ENCODE measurements around the gene SCMH1.

SCMH1 gene

DNA sequence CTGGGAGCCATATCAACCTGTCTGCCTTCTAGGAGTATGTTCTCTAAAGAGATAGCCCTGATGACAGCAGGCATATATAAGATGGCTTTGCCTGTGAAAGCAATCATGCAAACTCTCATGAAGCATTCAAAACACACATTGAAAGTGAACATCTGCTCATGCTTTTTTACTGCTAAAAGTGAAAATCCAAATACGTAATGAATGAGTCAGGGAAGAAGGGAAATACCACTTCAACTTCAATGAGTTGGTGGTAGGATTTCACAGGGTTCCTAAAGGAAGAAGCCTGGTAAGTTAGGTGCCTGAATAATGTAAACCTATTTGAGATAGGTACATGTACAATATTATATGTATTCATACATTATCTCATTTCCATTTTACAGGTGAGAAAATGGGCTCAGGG lies 170.1 kb downstream of the SCMH1 start:
- DNase-seq (ENCODE audit: low read depth), result no peak
- TF ChIP-seq, protein P1, sequence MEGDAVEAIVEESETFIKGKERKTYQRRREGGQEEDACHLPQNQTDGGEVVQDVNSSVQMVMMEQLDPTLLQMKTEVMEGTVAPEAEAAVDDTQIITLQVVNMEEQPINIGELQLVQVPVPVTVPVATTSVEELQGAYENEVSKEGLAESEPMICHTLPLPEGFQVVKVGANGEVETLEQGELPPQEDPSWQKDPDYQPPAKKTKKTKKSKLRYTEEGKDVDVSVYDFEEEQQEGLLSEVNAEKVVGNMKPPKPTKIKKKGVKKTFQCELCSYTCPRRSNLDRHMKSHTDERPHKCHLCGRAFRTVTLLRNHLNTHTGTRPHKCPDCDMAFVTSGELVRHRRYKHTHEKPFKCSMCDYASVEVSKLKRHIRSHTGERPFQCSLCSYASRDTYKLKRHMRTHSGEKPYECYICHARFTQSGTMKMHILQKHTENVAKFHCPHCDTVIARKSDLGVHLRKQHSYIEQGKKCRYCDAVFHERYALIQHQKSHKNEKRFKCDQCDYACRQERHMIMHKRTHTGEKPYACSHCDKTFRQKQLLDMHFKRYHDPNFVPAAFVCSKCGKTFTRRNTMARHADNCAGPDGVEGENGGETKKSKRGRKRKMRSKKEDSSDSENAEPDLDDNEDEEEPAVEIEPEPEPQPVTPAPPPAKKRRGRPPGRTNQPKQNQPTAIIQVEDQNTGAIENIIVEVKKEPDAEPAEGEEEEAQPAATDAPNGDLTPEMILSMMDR (IDR thresholded peaks at IDR 0.05; ENCODE audit: insufficient read depth, low read depth, low read length, missing control alignments), result no peak
- H3K4me3 ChIP-seq (ENCODE audit: low read depth, low read length), result no peak overlapping the region

DNA sequence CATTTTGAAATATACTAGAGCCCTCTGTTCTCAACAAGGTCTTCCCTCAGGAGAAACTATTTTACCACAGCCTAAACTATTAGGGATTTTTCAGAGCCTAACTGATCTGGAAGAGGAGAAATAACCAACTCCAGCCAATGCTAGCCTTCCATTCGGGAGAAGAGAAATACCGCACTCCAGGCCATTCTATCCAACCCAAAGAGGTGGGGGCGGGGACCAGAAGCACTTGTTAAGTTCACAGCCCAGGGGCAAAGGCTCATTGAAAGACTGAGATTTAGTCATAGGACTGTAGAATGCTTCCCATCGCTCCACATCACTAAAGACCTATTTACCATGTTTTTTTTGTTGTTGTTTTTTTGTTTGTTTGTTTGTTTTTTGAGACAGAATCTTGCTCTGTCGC lies 185.2 kb downstream of the SCMH1 start:
- TF ChIP-seq, protein P1 (IDR thresholded peaks at IDR 0.05; ENCODE audit: insufficient read depth, low read depth, low read length, missing control alignments), result no peak
- H3K4me3 ChIP-seq (ENCODE audit: low read depth, low read length), result no peak overlapping the region
- no peak for DNase-seq (ENCODE audit: low read depth)

DNA sequence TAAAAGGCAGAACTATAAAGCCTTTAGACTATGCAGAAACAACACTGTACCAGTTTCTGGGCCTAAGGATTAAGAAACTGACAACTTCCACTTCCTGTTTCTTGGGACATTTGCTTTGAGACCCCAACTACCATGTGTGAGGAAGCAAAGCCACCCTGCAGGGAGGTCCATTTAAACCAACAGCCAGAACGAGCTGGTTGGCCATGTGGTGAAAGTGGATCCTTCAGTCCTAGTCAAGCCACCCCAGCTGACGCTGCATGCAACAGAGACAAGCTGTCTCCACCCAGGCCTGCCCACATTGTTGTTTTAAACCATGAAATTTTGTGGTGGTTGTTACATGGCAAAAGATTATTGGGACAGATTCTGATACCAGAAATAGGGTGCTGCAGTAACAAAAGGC lies 188.8 kb downstream of the SCMH1 start:
- no peak for DNase-seq (ENCODE audit: low read depth)

DNA sequence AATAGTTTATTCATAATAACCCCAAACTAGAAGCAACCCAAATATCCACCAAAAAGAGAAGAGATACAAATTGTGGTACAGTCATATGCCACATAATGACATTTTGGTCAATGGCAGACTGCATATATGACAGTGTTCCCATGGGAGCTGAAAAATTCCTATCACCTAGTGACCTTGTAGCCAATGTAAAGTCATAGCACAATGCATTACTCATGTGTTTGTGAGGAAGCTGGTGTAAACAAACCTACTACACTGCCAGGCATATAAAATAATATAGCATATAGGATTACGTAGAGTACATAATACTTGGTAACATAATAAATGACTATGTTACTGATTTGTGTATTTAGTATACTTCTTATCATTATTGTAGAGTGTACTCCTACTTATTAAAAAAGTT lies 191.1 kb downstream of the SCMH1 start:
- H3K4me3 ChIP-seq (ENCODE audit: low read depth, low read length), result no peak overlapping the region
- no peak for DNase-seq (ENCODE audit: low read depth)
- TF ChIP-seq, protein P1 (IDR thresholded peaks at IDR 0.05; ENCODE audit: insufficient read depth, low read depth, low read length, missing control alignments), result no peak

More for the DNA sequence above, 188.8 kb downstream of the SCMH1 start:
- no peak overlapping the region for H3K4me3 ChIP-seq (ENCODE audit: low read depth, low read length)
- TF ChIP-seq, protein P1 (IDR thresholded peaks at IDR 0.05; ENCODE audit: insufficient read depth, low read depth, low read length, missing control alignments), result no peak

DNA sequence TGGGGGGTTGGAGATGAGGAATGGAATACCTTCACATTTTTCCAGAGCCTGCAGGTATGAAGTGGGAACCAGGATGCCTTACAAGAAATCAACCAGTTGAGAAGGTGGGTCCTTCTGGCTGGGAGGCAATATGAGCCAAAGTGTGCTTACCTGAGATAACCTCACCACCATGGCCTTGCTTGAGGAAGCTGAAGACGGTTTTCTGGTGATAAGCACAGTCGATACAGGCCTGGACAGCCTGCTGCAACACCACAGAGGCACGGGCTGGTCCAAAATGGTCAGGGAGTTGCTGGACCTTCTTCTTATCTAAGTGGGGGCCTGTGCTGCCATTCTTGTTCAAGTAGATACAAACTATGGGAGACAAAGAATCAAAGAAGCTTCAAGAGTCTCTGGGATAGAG lies 193.6 kb downstream of the SCMH1 start:
- DNase-seq (ENCODE audit: low read depth), result no peak
- H3K4me3 ChIP-seq (ENCODE audit: low read depth, low read length), result no peak overlapping the region
- TF ChIP-seq, protein P1 (IDR thresholded peaks at IDR 0.05; ENCODE audit: insufficient read depth, low read depth, low read length, missing control alignments), result no peak

DNA sequence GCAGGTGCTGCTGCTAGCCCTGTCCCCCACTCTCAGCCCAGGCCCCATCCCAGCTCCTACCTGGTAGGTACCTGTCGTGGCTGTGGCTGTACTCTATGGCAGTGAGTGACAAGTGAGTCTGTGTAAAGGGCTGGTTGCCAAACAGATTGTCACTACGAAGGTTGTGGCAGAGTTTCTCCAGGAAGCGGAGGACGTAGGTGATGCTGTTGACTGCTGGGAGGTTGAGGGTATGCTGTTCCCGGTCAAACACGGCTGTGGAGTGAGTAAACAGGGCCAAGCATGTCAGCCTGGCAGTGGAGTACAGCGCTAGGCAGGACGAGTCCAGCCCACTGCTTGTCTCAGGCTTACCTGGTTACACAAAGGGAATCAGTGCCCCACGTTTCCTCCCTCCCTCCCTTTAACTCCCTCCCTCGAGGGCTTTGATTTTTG lies 195.7 kb downstream of the SCMH1 start:
- no peak overlapping the region for H3K4me3 ChIP-seq (ENCODE audit: low read depth, low read length)
- DNase-seq (ENCODE audit: low read depth), result no peak
- TF ChIP-seq, protein P1 (IDR thresholded peaks at IDR 0.05; ENCODE audit: insufficient read depth, low read depth, low read length, missing control alignments), result no peak

DNA sequence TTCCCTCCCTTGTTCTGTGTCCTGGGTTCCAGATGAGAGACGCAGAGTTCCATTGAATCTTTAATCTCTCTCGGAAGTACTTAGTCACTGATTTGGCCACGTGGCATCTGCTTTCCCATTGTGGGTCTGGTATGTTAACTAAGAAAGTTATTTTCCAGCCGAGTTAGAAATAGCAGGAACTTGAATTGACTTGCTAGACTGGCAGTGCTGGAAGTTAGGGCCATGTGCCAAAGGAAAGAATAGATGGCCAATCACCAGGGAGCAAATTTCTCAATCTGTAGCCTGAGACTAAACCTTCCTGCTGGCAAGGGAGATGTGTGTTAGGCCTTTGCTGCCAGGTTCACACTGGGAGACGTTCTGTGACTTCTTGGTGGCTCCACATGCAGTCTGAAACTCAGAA lies 196.4 kb downstream of the SCMH1 start:
- H3K4me3 ChIP-seq (ENCODE audit: low read depth, low read length), result no peak overlapping the region
- no peak for DNase-seq (ENCODE audit: low read depth)
- TF ChIP-seq, protein P1 (IDR thresholded peaks at IDR 0.05; ENCODE audit: insufficient read depth, low read depth, low read length, missing control alignments), result no peak

All from GM12865 (cell line).